ENCODE results near the gene RFC5.

RFC5 gene

DNA sequence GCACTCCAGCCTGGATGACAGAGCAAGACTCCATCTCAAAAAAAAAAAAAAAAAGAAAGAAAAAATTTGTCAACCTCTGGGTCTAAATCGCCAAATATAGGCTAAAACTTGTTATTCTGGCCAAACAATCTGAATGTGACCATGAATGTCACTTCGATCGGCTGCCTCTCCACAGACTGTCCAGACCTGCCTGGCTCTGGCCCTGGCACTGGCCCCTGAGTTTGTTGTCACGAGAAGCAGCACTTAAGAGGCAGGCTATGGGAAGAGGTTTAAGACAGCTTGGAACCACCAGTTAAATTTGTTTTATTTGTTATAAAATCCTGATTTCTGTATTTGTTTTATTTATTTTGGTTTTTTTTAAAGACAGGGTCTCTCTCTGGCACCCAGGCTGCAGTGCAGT, 29.9 kb downstream of the RFC5 start:
- H3K27ac ChIP-seq, result no peak overlapping the region
- no peak for TF ChIP-seq CTCF (IDR thresholded peaks at IDR 0.05)
- H3K4me3 ChIP-seq, result no peak overlapping the region
- DNase-seq (ENCODE audit: low spot score), result no peak

GRCh38 chr12:118050972-118051910, 34.7 kb downstream of the RFC5 start:
- no peak for DNase-seq (ENCODE audit: low spot score)
- no peak overlapping the region for H3K4me3 ChIP-seq
- H3K27ac ChIP-seq, result no peak overlapping the region
- TF ChIP-seq CTCF (IDR thresholded peaks at IDR 0.05), result no peak

- DNase-seq (ENCODE audit: low spot score), result peak; percentile 92
- Histone ChIP-seq H3K27ac (peak overlapping the region; percentile 66 to 83), H3K4me3 (peak overlapping the region; percentile 3)
- no peak for TF ChIP-seq CTCF (IDR thresholded peaks at IDR 0.05)
Measured at GRCh38 chr12:118052324-118053070, 36.0 kb downstream of the RFC5 start.

DNA sequence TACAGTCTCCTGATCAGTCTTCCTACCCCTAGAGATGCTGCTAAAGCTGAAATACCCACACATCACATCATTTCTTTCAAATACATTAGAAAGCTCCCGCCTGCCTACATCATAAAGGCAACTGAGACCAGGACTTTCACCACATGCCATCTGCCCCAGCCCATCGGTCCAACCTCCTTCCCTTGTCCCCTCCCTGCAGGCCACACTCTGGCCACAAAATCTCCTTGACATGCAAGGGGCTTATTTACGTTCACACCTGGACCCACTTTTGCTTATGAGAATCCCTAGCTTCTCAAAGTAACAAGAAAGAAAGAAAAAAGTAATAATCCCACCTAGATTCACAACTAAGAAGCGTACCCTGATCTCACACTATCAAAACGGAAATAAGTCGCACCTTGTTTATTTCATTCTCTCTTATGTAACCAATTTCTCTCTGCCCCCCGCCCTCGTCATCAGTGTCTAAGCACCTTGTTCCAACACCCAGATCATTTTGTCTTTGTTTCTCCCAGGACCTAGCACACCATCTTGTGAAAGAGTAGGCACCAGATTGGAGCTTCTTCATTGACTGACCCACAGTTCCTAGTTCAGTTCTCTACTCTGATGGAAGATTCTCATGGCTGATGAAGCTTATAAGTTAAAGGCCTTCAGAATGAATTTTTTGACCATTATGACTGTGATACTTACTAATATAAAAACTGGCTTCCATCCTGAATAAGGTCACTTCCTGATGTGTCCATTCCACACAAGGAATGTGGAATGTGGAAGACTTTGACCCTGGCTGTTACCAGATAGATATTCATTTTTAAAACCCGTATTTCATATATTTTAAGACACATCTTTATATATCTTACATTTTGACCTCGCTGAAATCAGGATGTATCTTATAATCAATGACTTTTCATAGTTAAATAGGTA, 36.8 kb downstream of the RFC5 start:
- H3K4me3 ChIP-seq, result no peak overlapping the region
- peak overlapping the region; percentile 66 to 83 for H3K27ac ChIP-seq
- no peak for DNase-seq (ENCODE audit: low spot score)
- TF ChIP-seq CTCF (IDR thresholded peaks at IDR 0.05), result no peak

DNA sequence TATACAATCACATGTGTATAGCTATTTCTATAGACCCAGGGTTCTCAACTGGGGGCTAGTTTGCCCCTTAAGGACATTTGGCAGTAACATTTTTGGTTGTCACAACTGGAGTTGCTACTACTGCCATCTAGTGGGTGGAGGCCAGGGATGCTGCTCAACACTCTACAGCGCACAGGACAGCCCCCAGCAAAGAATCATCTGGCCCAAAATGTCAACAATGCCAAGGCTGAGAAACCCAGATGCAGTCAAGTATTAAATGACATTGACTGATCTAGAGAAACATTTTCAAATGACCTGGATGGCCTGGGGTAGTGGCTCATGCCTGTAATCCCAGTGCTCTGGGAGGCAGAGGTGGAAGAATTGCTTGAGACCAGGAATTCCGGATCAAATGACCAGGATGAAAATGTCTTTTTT, 38.6 kb downstream of the RFC5 start:
- Histone ChIP-seq H3K27ac (peak overlapping the region in 1 of 2 donors; percentile 42), H3K4me3 (no peak overlapping the region)
- DNase-seq (ENCODE audit: low spot score), result no peak
- no peak for TF ChIP-seq CTCF (IDR thresholded peaks at IDR 0.05)

DNA sequence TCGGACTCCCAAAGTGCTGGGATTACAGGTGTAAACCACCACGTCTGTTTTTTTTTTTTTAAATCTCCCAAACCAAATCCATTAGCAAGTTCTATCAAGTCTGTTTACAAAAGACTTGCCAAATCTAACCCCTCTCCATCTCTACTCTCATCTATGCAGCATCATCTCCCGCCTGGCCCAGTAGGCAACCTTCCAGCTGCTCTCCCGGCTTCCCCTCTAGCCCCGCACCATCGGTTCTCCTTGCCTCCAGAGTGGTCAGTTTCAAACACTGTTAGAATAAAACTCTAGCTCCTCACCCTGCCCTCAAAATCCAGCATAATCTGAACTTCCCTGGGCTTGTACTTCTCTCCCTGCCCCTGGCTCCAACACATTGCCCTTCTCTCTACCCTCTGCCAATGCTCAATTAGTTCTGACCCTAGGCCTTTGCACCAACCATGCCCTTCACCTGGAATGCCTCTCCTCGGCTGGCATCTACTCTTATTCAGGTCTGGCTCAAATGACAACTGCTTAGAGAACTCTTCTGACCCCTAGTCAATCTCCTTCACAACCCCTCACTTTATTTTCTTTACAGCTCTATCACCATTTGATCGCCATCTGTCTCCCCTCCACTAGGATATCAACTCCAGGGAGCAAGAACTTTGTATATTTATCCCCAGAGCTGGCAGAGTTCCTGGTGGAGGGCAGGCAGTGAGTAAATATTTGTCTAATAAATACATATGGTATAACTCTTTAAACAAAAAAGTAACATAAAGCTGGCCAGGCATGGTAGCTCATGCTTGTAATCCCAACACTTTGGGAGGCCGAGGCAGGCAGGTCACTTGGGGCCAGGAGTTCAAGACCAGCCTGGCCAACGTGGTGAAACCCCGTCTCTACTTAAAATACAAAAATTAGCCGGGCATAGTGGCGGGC, 39.6 kb downstream of the RFC5 start:
- TF ChIP-seq CTCF (IDR thresholded peaks at IDR 0.05), result no peak
- peak overlapping the region; percentile 27 to 52 for H3K27ac ChIP-seq
- DNase-seq (ENCODE audit: low spot score), result no peak
- no peak overlapping the region for H3K4me3 ChIP-seq

All from coronary artery (tissue), 2 donors.